Medulla oblongata (tissue), 1 donor: ENCODE measurements around the gene ATP2B2.

Source experiments
- DNase-seq: peaks from one replicate; pipeline ENCODE4 v3.0.0-alpha.2; 2015; ENCODE audit errors: extremely low spot score

Gene ATP2B2

DNA sequence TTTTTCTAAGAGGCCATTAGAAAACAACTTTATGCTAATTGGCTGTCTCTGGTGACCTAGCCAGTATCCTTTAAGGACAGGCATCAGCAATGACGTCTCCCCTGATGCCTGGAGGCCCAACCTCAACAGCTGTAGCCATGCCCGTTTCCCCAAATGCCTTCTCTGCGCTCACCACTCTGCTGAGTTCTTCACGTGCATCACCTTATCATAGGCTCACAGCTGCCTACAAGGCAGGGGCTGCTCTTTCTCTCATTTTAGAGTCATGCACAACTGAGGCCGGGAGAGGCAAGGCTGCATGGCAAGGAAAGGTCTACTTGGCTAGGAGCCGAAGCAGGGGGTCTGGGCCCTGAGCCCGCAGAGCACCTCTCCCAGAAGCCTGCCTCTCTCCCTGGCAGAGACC is 140.6 kb downstream of the ATP2B2 start:
- DNase-seq, result no peak

DNA sequence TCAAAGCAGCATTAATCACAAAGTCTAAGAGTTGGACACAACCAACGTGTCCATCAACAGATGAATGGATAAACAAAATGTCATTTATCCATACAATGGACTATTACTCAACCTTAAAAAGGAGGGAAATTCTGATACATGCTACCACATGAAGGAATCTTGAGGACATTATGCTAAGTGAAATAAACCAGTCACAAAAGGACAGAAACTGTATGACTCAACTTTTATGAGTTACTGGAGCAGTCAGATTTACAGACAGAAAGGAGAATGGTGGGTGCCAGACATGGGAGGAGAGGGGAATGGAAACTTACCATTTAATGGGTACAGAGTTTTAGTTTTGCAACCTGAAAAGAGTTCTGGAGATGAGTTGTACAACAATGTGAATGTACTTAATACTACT is 141.5 kb downstream of the ATP2B2 start:
- no peak for DNase-seq

DNA sequence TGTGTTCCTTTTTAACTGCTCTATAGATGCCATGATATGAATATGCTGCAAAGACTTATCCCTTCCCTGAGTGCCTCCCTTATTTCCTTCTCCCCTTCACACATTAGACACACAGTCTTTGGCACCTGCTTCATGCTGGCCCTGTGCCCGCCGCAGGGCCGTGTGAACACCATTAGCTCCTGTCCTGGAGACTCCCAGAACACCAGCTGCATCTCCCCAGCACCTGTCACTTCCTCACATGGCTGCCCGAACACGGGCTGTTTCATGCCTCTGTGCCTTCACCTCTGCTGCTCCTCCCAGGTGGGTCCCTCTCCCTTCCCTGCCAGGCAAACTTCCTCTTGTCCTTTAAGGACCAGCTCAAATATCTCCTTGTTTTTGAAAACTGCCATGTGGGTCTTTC is 144.0 kb downstream of the ATP2B2 start:
- DNase-seq, result no peak

DNA sequence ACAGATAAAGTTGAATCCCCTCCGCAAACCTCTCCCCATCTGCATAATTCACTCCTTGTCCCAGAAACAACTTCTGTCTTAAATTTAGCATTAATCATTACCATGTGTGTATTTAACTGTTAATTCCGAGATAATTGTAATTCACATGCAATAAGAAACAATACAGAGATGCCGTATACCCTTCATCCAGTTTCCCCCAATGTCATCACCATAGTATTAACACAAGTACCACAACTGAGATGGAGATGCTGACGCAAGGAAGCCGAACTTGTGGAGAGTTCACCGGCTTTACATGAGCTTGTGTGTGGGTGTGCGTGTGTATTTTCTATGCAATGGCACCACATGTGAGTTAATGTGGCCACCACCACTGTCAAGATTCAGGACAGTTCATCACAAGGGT is 144.9 kb downstream of the ATP2B2 start:
- no peak for DNase-seq

DNA sequence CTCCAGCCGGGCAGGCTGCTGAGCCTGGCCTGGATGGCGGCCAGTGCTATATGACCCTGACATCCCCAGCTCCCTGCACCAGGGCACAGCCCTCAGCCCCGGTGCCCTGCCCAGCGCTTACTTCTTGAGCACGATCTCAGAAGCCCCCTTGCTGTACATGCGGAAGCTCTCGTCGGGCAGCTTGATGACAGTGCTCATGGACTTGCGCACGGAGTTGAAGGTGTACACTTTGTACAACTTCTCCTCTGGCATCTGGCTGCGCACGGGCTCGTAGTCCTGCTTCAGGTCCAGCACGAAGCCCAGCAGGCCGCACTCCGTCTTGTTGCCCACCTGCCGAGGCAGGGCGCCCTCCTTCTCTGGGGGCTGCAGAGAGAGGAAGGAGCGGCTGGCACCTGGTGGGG is 145.6 kb downstream of the ATP2B2 start:
- DNase-seq, result no peak

DNA sequence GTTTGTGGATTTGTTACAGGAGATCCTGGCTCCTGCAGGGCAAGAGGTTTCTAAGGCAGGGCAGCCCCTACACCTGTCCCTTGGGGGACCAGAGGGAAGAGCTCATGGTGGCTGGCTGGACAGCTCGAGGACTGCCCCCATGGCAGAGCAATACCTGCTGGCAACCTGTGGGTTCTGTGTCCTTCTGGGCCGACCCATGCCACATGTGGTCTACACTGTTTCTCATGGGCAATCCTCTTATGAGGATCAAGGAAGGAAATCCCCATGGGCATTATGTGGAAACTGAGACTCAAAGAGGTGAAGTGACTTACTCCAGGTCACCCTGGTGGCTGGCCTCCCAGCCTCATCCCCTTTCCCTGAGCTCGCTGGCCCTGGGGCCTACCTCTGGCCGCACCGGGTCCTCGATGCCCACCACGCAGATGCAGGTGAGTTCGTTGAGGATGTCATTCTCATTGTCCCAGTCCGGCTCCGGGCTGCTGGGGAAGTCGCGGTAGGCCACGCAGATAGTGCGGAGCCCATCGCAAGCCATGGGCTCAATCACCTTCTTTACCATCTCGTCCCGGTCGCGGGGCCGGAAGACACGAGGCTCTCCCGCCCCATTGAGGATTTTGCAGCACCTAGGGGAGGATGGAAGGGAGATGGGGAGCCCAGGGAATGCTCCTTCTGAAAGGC is 146.9 kb downstream of the ATP2B2 start:
- DNase-seq, result no peak

DNA sequence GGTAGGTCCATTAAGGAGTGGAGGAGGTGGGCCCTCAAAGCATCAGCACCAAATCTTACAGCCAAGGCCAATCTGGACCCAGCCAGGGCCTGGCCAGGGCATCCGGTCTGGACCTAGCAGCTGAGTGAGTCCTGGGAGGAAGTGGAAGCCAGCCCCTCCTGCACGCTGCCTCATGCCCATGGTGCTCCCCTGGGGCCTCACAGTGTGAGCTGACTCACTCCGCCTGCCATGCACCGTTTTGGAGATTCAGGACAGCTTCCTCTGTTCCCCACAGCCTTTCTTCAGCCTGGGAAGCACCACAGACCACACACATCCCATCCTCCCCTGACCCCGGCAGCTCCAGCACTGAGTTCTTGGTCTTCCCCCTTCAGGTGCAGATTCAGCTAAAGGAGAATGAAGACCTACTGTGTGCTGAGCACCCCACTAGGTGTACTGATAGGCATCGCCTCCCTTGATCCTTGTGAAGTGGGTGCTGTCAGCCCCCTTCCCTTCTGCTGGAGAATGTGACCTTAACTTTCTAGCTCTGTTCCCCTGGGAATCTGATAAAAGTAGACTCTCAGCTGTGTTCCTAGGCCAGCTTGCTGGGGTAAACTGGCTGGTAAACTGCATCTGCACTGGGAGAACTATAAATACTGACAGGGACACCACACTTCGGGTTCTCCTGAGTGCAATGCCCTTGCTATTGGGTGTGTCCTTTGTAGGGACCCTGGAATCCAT is 147.6 kb downstream of the ATP2B2 start:
- no peak for DNase-seq

DNA sequence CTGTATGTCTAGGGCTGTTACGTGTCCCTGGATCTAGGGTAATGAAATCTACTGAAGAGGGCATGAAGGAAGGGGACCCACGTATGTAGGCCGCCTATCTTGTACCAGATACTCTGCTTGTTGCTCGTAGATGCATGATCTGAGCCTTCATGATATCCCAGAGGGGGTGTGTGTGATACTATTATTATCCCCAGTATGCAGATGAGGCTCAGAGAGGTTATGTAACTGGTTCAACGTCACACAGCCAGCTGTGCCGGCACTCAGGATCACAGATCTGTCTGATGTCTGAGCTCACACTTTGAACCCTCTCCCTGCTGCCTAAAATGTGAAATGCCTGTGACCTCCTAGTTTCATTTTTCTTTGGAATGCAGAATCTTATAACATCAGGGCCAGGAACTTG is 148.3 kb downstream of the ATP2B2 start:
- DNase-seq, result no peak

DNA sequence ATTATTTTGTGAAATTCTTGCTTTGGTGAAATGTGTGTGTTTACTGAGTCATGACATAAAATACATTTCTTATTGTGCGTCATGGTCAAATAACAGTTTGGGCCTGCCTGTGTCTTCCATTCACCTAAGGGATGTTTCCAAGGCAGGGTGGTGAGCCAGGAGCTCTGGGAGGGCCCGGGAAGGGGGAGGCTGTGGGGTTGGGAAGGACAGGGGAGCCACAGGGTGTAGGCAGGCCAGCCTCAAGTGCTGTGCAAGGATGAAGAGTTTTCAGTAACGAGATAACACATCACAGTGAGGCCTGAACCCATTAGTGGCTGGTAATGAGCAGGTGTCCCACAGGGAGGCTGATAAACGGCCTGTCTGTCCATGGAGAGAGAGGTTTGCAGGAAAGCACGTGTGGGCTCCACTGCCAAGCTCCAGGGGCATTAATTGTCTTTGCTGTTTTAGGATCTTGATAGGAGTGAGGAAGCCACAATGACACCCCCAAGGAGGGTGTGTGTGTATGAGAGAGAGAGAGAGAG is 148.9 kb downstream of the ATP2B2 start:
- DNase-seq, result no peak

DNA sequence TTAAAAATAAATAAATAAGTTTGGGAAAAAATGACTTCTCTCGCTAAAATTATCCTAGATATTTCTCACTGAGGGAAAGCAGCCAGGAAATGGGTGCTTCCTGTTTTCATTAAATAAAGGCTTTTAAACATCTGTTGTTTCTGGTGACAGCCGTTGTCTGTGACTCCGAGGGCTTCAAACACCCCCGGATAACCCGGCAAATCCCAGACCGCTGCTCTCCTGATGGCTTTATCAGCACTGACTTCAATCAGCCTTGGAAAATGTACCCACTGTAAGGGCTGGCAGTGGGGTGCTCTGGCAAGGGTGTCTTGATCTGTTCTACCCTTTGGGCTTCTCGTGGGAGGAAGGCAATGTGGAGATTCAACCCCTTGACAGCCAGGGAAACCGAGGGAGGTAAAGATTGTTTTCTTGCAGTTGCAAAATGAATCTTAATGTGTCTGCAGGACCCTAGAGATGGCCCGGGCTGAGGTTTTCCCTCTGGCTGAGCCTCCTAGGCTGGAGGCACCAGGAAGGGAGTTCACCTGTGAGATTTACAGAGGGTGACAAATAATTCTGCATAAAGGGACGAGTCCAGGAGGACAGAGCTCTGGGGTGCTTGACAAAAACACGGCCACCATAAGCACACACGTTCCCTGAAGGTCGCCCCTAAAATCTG is 150.9 kb downstream of the ATP2B2 start:
- no peak for DNase-seq

DNA sequence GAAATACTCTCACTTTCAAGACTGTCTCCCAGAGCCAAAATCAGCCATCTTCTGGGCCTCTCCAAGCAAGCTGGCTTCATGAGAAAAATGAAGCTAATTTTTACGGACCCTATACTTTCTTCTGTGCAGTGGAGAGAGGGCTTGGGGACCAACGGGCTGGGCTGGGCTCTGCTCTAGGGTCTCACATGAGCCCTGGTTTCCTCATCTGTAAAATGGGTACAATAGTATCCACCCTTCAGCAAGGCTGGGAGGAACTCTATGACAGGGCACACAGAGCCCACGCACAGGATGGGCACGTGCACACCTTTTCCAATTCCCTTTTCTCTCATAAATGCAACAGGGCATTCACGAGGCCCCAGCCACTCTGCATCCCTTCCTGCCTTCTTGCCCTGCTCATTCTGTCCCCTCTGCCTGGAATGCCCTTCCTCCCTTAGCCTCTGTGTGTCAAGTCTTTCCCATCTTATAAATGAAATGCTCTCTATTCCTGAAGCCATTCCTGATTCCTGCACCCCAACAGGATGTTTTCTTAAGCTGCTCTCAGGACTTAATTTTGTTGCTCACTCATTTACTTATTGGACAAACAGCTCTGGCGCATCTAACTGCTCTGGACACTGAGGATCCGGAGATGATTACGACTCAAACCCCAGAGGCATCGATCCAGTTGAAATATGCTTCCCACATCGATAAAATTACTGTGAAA is 151.6 kb downstream of the ATP2B2 start:
- DNase-seq, result no peak

DNA sequence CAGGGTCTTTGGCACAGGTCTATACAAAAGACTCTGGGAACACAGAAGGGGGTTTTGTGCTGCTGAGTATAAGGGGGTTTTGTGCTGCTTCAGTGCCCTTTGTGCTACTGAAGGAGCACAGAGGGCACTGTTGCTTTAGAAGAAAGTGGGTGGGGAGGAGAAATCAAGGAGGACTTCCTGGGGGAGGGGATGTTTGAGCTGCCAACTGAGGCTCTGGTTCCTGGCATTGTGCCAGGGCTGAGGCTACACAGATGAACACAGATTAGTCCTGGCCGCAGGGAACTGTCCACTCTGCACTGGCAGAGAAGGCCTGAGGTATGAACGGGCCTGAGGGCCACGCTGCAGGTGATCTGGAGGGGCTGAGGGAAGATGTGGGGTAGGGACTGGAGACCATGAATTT is 152.2 kb downstream of the ATP2B2 start:
- DNase-seq, result no peak

DNA sequence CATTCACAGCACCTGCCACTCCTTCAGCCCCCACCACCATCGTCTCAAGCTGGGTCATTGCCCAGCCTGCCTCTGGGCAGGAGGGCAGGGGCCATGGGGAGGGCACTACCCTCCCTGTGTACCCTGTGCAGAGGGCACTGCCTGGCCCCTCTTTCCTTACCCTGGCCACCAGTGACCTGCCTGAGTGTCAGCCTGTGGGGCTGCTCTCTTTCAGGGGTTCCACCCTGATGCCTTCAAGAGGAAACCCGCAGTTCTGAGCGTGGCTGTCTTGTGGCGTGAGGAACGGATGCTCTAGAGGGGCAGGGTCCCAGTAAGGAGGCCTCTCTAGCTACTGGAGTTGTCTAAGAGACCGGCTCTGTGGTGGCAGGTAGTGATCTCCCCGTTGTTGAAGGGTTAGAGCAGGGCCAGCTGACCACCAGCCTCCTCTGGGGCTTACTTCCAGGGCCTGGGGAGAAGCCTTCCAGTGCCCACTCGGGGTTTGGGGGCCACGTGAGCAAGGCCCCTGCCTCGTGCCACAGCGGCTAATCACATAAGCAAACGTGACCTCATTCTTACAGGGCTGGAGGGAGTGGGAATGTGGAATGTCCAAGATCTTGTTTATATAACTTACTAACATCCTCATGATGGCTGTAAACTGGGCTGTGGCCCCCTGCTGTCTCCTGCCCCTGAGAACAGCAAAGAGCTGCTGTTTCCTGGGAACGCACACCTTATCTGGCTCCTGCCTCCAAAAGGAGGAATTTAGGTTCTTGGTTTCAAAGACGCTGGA is 153.1 kb downstream of the ATP2B2 start:
- no peak for DNase-seq

DNA sequence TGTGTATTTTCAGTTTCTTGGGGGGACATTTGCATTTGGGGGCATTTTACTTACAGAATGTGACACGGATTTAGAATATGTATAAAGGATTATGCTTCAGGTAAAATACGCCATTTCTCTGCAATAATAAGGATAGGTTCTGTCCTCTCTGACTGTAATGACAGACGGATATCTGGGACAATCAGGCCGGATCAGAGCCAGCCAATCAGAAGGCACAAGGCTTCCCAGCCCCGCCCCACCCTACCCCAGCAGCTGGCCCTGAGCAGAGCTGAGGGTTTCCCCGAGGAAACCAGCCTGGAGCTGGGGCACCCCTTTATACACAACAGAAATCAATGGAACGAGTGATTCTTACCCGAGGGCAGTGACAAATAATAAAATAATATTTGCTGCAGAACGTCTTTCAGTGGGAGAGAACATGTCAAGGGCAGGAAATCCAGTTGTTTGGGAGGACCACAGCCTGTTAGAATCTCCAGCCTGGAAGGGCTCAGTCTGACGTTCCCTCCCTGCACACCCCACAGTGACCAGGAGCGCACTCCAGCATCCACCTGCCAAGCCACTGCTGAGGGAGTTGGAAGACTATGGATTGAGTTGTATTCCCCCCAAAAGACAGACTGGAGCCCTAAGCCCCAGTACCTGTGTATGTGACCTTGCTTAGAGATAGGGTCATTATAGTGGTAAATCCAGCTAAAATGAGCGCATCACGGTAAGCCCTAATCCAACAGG is 154.2 kb downstream of the ATP2B2 start:
- DNase-seq, result no peak

DNA sequence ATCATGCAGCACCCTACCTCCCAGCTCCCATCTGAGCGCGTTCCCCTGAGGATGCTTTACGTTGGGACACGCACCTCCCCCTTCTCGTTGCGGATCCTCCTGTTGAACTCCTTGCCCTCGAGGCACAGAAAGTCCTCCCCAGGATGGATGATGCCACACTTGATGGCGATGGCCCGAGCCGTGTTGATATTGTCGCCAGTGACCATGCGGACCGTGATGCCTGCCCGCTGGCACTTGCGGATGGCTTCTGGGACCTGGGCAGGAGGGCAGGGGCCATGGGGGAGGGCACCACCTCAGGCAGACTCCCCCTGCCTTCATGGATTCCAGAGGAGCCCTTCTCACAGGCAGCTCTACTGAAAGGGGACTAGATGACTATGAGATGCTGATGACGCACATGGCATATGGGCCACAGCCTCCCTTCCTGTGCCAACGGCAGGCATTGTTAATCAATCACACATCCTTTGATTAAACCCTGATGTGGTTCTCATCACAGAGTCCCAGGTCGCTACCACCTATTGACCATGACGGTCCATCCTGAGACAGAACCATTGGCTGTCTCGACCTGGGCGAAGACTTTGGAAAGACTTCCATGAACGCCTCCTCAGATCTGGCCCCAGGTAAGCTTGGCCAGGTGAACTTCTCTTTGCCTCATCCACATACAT is 154.9 kb downstream of the ATP2B2 start:
- no peak for DNase-seq

DNA sequence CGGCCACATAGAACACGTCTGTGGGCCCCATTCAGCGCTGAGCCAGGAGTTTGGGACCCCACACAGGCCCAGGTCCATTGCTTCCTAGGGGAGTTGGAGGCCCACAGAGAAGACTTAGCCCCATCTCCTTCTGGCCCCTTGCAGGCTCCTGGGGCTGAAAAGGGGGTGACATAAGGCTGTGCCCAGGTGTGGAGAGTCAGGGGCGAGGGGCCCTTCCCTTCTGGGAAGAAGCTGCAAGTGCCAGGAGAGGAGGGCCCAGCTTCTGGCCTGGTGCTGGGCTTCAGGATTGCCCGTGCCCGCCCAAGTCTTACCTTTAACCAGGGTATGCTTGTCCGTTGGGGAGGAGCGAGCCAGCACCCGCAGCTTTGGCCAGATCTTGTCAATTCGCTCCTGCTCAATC is 155.6 kb downstream of the ATP2B2 start:
- no peak for DNase-seq

DNA sequence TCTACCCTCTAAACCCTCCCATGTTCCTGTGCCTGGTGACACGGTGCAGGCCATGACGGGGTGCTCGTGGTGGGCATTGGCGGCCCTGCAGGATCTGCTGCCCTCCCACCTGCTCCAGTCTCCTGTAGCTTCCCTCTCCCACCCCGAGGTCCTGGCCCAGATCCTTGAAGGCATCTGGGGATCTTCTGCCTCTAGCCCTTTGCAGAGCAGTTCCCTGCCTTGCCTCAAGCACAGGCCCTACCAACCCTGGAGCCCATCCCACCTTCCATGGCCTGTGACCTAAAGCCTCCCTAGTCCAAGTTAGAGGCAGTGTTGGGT is 157.0 kb downstream of the ATP2B2 start:
- no peak for DNase-seq

DNA sequence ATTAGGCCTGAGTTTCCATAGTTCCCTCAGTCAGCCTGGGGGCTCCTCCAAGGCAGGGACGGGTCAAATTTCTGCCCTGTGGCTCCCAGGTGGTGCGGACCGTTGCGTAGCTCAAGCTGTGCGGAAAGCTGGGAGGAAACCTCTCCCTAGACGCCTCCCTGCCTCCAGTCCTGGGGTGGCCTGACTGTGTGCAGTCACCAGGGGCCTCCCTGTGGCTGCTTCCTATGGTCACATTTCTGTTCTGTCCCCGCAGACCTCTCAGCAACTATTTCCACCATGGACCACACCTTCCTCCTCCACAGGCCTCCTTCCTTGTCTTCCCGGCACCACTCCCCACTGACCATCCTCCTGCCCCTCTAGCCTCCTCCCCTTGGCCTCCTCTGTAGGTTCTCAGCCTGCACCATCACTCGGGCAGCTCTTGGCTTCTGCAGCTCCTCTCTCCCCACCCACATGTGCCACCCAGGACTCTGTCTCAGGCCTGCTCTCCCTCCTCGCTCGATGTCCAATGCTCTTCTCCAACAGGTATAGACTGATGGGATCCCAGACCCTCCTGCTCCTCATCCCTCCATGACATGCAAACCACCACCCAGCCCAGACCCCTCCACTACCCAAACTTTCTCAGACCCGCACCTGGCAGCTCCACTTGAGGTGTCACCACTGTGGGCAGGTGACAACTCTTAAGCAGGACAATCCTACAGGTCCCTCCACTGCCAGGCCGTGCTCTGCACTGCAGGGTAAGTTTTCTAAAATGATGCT is 157.6 kb downstream of the ATP2B2 start:
- no peak for DNase-seq

DNA sequence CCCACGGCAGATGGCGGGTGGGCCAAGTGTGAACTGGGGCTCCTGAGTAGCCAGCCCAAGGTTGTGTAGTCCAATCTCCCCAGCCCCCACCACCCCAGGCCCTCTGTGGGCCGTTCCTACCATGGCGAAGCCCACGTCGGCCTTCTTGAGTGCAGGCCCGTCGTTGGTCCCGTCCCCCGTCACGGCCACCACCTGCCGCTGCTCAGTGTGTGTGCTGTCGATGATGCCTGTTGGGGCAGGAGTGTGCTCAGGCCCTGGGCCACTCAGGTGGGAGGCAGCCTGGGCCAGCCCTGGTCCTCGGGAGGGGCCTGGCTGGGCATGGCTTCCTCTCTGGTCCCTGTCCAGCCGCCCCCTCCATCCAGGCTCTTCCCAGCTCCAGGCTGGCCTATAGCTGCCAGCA is 159.5 kb downstream of the ATP2B2 start:
- DNase-seq, result no peak
